Hematopoietic multipotent progenitor cell treated with erythropoietin and hydrocortisone succinate and interleukin-3 and kit ligand, for 8 days (in vitro differentiated cells): ENCODE measurements around the gene GXYLT2.

Experiments
- DNase-seq: peaks from one replicate; pipeline ENCODE4 v3.0.0-alpha.2; 2015

GXYLT2 gene, protein sequence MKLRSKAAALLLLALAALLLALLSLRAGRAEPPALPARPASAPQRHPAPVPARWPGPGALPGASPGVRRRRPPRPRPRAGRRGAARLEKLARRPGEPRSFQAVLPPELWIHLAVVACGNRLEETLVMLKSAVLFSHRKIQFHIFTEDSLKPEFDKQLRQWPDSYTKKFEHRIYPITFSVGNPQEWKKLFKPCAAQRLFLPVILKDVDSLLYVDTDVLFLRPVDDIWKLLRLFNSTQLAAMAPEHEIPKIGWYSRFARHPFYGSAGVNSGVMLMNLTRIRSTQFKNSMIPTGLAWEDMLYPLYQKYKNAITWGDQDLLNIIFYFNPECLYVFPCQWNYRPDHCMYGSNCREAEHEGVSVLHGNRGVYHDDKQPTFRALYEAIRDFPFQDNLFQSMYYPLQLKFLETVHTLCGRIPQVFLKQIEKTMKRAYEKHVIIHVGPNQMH

DNA sequence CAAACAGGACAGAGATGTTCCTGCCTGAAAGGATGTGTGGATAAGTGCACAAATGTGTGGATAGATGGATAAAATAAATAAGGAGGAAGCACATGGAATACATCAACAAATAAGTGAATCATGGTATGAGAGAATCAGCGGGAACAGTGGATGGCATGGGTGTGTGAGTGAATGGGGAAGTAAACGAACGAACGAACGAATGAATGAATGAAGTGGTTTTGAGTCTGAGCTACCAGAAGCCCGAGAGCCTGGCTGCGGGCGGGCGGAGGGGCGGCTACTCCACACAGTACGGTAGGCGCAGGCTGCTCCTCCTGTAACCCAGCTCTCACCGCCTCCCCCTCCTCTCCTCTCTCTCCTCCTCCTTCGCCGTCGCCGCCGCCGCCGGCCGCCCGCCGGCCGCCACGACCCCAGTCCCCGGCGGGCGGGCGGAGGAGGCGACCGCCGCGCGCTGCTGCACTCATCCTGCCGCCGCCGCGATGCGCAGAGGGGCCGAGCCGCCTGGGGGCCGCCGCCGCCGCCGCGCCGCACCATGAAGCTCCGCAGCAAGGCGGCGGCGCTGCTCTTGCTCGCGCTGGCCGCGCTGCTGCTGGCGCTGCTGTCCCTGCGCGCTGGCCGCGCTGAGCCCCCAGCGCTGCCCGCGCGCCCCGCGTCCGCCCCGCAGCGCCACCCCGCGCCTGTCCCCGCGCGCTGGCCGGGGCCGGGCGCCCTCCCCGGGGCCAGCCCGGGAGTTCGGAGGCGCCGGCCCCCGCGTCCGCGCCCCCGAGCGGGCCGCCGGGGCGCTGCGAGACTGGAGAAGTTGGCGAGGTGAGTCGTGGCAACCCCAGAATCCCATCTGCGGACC lies at the start of gene GXYLT2:
Gene GXYLT2 (plus strand): TSS at position 342 of the 841 bp plus-strand sequence. CDS start 188 bp downstream, at position 530.
- DNase-seq = no peak

DNA sequence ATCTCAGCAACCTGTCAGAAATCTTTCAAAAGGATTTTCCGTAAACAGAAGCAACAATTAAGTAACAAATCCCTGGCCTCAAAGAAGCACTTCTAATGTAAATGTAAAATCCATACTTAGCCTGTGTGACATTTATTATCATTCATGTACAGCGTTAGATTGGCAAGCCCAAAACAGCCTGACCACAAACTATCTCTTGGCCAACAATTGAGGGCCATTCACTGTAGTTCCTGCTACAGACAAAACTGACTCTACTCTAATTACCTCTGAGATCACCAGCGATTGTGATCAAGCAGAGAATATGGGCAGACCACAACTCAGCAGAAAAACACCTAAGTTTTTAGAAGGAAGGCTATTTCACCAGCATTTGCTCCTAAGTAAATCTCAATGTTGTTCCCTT lies 48.8 kb upstream of the GXYLT2 start:
- DNase-seq = peak; percentile 72

DNA sequence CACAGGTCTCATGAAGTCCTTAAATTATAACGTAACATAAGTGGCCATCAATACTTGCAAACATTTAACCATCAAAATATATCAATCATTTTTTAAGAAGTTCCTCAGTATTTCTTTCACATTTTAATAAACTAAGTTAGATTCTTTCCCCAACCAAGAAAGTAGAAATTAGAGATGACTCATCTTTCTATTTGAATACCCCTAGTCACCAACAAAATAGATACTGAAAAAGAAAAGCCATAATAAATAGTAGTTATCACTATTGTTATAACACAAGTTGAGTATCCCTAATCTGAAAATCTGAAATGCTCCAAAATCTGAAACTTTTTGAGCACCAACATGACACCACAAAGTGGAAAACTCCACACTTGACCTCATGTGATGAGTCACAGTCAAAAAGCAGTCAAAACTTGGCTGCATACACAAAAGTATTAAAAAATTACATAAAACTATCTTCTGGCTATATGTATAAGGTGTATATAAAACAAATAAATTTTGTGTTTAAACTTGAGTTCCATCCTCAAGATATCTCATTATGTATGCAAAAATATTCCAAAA lies 43.3 kb upstream of the GXYLT2 start:
- no peak for DNase-seq

DNA sequence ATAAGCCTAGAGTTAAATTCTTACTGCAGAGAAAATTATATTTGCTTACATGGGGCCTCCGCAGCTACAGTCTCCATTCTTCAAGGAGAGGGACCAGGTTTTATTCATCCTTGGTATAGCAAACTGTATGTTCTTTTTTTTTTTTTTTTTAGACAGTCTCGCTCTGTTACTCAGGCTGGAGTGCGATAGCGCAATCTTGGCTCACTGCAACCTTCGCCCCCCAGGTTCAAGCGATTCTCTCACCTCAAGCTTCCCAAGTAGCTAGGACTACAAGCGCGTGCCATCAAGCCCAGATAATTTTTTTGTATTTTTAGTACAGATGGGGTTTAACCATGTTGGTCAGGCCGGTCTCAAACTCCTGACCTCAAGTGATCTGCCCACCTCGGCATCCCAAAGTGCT lies 41.7 kb upstream of the GXYLT2 start:
- no peak for DNase-seq

DNA sequence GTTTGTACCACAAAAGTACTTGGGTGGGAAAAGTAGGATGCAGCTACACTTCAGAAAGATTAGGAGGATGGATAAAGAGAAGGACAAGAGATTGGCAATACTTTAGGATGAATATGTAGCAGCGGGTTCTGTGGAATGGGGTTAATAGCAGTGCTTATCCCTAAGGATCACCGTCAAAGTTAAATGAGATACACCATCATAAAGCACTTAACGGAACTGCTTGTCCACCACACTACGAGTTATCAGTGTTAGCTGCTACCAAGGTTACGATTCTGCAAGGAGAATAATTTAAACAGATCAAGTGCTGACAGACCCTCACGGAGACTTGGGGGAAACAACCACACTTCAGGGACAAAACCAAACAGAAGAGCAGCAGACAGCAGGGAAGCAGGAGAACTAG lies 40.6 kb upstream of the GXYLT2 start:
- peak; percentile 16 for DNase-seq

DNA sequence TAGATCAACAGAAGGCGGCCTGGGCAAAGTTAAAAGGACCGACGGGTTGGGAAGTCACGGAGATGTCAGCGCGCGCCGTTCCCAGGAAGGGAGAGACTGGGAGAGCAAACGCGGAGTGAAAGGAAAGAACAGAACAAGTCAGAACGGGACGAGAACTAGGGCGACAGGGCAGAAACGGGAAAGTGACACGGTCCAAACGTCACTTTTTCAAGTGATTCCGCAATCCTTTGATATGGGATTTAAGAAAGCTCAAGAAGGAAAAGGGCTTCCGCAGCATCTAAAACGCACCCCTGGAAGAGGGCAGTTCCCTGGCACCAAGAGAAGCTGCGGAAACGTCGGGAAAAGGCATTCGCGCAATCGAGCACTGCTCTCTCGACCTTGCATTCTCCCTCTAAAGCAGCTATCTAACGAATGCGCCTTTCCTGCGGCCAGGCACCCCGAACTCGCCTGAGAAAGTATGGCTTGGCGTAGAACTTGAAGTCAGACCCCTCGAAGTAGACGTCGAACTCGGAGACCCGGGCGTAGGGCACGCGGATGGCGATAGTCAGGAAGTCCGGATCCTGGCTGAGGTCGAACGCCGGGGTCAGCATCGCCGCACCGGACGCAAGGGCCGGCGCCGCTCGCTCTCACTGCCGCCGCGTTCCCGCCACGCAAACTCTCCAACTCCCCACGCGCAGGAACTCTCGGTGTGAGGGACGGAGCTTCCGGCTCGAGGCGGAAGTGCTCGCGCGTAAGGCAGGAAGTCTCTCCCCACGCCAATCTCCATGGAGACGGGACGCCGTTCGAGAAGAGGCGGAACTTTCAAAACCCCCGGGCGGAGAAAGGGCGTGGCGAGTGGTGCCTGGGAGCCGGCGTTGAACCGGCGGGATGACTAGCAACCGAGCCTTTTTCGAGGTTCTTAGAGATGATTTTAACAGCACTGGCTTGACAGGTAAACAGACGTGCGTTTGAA lies 39.8 kb upstream of the GXYLT2 start, which contains the start of gene SHQ1:
Gene SHQ1 (minus strand): TSS at position 695 of the 952 bp plus-strand sequence. CDS start 105 bp downstream, at position 590.
- peak; percentile 97 for DNase-seq

DNA sequence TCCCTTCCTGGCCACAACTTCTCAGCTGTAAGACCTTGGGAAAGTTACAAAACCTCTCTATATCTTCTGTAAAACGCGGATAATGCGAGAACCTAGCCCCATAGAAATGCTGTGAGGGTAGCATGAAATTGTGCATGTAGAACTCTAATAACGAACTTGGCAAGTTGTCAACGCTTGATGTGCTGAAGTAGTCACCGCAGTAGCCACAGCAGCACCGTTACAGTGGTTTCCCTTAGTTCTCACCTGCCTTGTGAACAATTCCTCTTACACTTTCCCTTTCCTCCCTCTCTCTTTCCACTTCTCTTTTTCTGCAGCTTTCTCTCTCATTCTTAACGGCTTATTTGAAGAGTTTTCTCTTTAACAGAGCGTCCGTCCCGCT lies 39.2 kb upstream of the GXYLT2 start:
- peak; percentile 75 for DNase-seq

DNA sequence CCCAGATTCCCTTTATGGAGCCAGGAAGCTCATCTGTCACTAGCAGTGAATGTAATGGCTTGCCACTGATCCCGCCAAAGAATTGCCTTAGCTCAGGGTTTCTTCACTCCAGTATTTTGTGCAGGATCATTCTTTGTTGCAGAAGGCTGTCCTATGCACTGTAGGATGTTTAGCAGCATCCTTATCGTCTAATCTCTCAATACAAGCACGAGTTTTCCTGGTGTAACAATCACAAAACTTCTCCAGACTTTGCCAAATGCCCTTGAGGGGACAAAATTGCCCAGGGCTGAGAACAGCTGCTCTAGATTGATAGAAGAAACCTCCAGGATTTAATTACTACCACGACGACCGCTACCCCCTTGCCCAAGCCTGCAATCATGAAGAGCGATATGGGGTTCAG lies 32.8 kb upstream of the GXYLT2 start:
- no peak for DNase-seq

DNA sequence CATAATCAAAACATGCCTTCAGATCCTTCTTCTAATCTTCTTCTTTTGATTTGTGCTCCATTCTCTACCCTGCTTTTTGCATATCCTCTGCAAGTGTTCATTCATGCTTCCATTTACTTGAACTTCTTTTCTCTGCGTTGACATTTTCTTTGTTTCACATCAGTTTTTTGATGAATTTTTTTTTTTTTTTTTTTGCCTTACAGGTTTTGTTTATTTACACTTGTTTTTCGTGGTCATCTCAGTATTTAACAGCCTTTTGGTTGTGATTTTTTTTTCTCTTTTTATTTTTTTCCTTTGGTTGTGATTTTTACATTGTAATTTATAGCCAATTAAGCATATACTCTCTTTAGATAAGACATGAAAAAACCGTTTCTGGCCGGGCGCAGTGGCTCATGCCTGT lies 27.8 kb upstream of the GXYLT2 start:
- no peak for DNase-seq

DNA sequence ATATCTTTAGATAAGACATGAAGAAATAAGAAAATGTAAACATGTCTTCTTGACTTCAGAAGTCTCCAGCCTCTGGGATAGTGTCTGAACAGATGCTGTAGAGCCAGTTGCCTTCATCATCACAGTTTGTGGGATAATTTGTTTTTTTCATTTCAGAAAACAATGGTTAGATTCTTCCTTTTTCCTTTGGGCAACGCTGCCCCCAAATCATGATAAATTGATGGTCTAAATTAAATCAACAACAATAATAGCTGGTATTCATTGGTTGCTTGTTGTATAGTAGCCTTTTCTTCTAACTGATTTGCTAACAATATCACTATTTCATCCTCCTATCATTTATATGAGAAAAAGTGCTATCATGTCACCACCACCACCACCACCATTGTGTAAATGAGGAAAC lies 27.0 kb upstream of the GXYLT2 start:
- no peak for DNase-seq

DNA sequence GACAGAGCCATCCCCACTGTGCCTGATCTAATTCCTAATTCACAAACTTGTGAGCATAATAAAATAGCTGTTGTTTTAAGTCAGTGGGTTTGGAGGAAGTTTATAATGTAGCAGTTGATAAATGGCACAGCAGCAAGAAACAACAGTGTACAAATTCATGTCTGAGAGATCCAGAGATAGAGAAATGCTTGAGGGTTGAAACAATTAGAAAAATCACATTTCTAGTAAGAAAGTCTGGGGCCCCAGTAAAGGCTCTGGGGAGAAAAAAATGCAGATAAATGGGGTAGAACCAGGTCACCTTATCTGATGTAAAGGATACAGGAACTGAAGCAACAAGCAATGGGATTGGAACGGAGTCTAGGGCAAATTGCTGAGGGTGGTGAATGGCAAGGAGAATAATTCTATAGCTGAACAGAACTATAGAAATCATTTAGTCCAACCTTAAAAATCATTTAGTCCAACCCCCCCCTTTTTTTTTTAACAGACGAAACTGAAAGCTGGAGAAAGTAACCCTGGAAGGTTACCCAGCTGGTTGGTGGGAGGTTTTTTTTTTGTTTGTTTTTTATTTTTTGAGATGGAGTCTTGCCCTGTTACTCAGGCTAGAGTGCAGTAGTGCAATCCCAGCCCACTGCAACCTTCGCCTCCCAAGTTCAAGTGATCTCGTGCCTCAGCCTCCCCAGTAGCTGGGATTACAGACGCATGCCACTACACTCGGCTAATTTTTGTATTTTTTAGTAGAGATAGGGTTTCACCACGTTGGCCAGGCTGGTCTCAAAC lies 25.3 kb upstream of the GXYLT2 start:
- DNase-seq = no peak

DNA sequence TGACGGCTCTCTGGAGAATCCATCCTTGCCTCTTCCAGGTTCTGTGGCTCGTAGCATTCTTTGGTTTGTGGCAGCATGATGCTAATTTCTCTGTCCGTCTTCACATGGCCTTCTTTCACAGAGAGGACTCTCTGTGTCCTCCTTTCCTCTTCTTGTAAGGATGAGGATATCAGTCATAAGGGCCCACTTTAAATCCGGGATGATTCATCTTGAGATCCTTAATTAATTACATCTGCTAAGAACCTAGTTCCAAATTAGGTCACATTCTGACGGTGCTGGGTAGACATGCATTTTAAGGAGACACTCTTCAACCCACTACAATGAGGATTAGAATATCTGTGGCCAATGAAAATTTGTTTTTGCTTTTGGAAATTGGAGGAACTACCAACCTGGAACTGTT lies 15.7 kb upstream of the GXYLT2 start:
- DNase-seq = no peak

DNA sequence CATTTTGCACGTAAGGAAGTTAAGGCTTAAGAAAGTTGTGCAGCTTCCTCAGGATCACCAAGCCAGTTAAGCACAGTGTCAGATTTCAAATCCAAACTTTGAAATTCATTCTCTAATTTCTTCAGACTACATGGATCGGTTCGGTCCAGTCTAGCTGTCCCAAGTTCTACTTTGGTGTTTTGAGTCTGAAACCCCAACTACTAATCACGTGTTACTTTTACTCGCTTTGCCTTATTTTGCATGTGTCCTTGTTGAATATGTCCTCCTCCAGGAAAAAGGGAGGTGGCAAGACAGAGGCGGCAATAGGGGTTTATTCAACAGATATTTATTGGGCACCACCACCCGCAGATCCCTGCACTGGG lies 522 bp upstream of the GXYLT2 start:
- no peak for DNase-seq

DNA sequence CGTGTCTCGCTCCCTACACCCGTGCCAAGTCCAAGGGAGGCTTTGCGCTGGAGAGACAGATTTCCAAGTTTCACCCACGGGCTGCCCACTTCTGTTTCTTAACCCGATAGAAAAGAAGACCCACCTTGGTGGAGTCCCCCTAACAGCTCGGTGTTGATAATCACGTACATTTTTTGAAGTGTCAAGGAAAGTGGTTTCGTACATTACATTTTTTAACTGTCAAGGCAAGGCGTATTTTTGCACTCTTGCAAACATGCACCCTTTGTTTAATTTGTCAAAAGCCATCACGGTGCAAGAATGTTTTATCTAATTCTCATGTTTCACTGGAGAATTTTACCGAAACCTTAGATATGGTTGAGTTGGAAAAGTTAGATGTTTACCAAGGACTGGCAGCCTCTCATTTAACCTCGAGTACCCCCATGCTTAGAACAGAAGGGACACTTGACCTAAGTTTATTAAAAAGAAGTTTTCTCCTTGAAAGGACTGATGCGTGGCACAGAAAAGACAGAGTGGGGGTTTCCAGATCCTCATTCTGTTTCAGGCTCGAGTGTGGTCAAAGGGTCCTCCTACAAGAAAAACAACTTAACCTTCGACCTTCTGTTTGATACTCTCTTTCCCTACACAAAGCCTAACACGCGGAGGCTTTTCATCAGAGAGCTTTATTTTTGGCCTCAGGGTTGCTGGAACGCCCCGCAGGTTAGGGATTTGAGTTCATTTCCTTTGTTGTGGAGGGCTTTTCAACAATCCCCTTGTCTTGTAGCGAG lies 882 bp downstream of the GXYLT2 start:
- DNase-seq = no peak

DNA sequence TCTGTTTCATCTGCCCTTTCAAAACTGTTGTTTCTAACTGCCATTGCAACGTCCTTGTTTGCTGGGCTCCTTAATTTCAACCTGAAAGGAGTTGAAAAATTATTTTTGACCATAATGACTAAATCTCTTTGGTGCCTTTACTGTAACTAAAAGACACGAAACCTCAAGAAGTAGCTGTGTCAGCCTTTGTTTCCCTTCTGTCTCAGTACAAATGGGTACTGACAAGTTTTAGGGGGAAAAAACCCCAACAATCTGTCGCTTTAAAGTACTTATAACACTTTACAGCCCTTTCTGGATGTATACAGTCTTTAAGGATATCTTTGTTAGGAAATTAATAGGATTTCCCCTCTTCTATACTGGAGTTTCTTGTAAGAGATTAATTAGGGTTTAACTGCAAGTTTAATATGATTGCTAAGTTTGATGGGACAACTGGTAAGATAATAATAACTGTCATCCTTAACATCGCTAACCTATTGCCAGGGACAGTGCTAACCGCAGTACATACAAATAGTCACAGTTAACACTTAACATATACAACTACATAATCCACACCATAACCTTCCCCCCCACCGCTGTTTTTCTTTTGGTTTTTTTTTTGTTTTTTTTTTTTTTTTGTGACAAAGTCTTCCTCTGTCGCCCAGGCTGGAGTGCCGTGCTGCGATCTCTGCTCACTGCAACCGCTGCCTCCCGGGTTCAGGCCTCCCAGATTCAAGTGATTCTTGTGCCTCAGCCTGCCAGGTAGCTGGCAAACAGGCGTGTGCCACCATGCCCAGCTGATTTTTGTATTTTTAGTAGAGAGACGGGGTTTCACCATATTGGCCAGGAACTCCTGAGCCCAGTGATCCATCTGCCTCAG lies 1.7 kb downstream of the GXYLT2 start:
- DNase-seq = no peak

DNA sequence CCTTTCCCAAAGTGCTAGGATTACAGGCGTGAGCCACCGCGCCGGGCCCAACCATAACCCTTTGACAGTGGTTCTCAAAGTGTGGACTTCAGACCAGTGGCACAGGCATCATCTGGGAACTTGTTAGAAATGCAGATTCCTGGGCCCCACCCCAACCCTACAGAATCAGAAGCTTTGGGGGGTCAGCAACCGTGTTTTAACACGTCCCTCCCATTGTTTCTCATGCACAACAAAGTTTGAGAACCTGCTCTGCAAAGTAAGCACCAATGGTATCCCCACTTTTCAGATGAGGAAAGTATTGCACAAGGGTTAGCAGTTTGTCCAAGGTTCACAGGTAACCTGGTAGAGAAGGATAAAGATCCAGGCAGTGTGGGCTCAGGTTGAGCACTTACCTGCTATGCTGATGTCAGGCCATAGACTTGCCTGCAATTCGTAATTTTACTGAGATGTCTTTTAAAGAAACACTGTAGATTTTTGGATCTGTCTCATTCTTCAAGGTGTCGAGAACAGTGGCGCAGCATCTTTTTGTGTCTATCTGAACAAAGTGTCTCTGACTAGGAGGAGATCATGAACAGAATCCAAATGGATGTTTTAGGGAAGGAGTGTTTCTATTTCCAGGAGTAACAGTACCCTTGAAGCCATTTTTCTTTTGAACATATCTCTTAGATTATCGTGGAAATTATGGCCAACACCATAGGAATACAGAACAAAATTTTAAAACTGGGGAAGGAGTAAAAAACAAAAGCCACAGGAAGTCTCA lies 2.5 kb downstream of the GXYLT2 start:
- DNase-seq = no peak

DNA sequence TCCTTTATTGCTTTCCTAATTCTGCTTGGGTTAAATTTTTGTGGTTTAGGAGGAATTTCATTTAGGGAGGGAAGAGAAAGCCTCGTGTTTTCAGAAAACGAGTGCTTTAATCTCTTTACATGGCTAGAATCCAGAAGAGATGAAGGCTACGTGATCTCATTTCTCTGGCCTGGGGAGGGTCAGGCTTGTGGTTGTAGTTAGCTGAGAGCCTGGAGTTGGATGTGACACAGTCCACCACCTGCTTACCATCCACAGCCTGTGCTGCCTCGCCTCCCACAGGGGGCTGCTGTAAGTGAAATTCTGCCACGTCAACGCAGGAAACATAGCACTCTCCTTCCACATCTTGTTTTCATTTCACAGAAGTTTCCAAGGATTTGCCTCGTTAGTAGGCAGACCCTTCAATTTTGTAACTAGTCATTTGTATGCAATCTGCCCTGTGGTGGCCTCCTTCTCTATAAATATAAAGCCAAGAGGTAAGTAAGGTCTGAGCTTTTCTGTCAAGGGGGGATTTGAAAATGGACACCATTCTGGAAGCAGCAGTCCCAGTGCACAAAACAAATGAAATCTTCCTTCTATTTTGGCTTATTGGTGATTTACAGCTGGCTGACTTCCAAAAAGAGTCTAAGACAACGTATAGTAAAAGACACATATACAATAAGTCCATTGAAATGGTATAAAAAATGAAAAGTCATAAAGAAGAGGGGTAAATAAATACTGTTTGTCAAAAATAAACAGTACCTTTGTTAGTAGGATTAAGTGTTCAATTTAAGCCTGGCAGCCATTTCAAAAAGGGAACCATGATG lies 3.4 kb downstream of the GXYLT2 start:
- DNase-seq = no peak

DNA sequence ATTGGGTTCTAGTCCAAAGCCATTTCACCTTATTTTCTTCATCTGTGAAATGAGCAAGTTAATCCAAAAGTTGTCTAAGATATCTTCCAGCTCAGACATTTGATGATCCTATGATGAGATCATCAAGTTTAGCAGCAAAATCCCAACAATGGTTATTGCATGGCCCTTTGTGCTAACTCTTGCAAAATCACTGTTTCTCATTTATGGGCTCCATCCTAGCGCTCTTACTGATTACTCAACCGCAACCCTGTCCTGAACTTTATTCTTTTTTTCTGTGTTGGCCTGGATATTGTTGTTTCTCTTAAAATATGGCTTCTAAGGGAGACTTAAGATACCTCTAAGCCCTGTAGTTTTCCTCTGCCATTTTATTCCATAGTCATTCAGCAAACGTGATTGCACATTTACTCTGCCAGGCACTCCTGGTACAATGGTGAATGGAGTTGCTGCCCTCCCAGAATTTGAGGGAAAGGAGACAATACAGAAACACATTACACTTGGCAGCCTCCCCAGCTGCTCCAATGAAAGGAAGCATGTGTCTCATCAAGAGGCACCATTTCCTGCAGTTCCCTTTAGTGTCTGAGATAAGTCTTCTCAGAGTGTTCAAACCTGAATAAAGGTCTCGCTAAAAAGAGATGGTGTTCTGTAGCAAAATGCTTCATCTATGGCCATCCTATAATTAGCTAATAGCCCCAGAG lies 4.4 kb downstream of the GXYLT2 start:
- DNase-seq = no peak
